MM.1S (cell line): Measurements from ENCODE around the gene CACNG6.

Experiments
- CTCF ChIP-seq: fragments of 300-600 bp; sonication (generic); IDR thresholded peaks from 2 replicates; pipeline ENCODE4 v1.5.1; 2016; ENCODE audit warnings: antibody characterized with exemption, low read length, mixed read lengths
- EZH2 ChIP-seq: fragments of 300-600 bp; sonication (generic); optimal IDR thresholded peaks from 2 replicates; pipeline ENCODE3; 2017; ENCODE audit warnings: low read depth, mild to moderate bottlenecking, antibody characterized with exemption, low read length, mixed read lengths
- EZH2phosphoT487 ChIP-seq: fragments of 300-600 bp; sonication (generic); IDR thresholded peaks from 2 replicates; pipeline ENCODE4 v1.6.1; 2018; ENCODE audit warnings: antibody characterized with exemption, low read length

GRCh38 chr19:53947624-53948023, 43.8 kb upstream of the CACNG6 start:
- TF ChIP-seq CTCF, result no peak
- TF ChIP-seq EZH2, result no peak
- TF ChIP-seq EZH2phosphoT487, result no peak
